Measurements from ENCODE around the gene ZNF319.
"Not testable (repeated sequence)": the region's sequence is repeated elsewhere in the genome, so short reads cannot be mapped to it uniquely, and the experiment has no call there.

ZNF319 gene

GRCh38 chr16:57996406-57997175, 3.9 kb downstream of the ZNF319 start:
- no peak for DNase-seq

GRCh38 chr16:57995721-57996405, 4.6 kb downstream of the ZNF319 start:
- no peak for DNase-seq

GRCh38 chr16:57994778-57995177, 5.7 kb downstream of the ZNF319 start:
- peak; percentile 45 to 48 for DNase-seq

- DNase-seq: no peak
These were observed 6.1 kb downstream of the ZNF319 start for GRCh38 chr16:57994361-57994760.

- no peak for DNase-seq
These were observed 6.6 kb downstream of the ZNF319 start for GRCh38 chr16:57993897-57994296.

GRCh38 chr16:57993438-57993837, 7.0 kb downstream of the ZNF319 start:
- DNase-seq: no peak

- no peak for DNase-seq
These were observed 8.4 kb downstream of the ZNF319 start for GRCh38 chr16:57992084-57992483.

GRCh38 chr16:57991551-57992059, 8.9 kb downstream of the ZNF319 start:
- no peak for DNase-seq

GRCh38 chr16:57988929-57989328, 11.5 kb downstream of the ZNF319 start:
- no peak for DNase-seq

- DNase-seq: no peak
These were observed 12.9 kb downstream of the ZNF319 start for GRCh38 chr16:57987441-57988177.

- DNase-seq: no peak
These were observed 14.3 kb downstream of the ZNF319 start for GRCh38 chr16:57986196-57986595.

GRCh38 chr16:57985204-57986181, 15.0 kb downstream of the ZNF319 start:
- no peak for DNase-seq

- DNase-seq: peak; percentile 90 to 93
These were observed 15.8 kb downstream of the ZNF319 start for GRCh38 chr16:57984443-57985203.

- DNase-seq: no peak
These were observed 18.1 kb downstream of the ZNF319 start for GRCh38 chr16:57982385-57982784.

- DNase-seq: no peak
These were observed 18.8 kb downstream of the ZNF319 start for GRCh38 chr16:57981636-57982035.

GRCh38 chr16:57979006-57979585, 21.4 kb downstream of the ZNF319 start:
- no peak for DNase-seq

- DNase-seq: not testable (repeated sequence)
These were observed 22.4 kb downstream of the ZNF319 start for GRCh38 chr16:57978070-57978465.

- no peak for DNase-seq
These were observed 22.9 kb downstream of the ZNF319 start for GRCh38 chr16:57977418-57978069.

- no peak for DNase-seq
These were observed 24.1 kb downstream of the ZNF319 start for GRCh38 chr16:57976331-57976796.

- DNase-seq: no peak
These were observed 28.2 kb downstream of the ZNF319 start for GRCh38 chr16:57972306-57972705.

All from stimulated activated CD4-positive, alpha-beta T cell treated with anti-CD3 and anti-CD28 coated beads, Interleukin-2, amount 100 ng/mL, for 24 hours (primary cell).